HG02852 (cell line): Measurements from ENCODE around the gene HYCC1.
"Not testable (repeated sequence)": the region's sequence is repeated elsewhere in the genome, so short reads cannot be mapped to it uniquely, and the experiment has no call there.

ENCODE experiments used
- ATAC-seq: cut with Tn5 transposase; IDR thresholded peaks from one replicate; pipeline ENCODE4 v1.9.1; 2021; ENCODE audit warnings: mild to moderate bottlenecking, moderate library complexity; ENCODE audit not compliant: unreplicated experiment

HYCC1 gene

DNA sequence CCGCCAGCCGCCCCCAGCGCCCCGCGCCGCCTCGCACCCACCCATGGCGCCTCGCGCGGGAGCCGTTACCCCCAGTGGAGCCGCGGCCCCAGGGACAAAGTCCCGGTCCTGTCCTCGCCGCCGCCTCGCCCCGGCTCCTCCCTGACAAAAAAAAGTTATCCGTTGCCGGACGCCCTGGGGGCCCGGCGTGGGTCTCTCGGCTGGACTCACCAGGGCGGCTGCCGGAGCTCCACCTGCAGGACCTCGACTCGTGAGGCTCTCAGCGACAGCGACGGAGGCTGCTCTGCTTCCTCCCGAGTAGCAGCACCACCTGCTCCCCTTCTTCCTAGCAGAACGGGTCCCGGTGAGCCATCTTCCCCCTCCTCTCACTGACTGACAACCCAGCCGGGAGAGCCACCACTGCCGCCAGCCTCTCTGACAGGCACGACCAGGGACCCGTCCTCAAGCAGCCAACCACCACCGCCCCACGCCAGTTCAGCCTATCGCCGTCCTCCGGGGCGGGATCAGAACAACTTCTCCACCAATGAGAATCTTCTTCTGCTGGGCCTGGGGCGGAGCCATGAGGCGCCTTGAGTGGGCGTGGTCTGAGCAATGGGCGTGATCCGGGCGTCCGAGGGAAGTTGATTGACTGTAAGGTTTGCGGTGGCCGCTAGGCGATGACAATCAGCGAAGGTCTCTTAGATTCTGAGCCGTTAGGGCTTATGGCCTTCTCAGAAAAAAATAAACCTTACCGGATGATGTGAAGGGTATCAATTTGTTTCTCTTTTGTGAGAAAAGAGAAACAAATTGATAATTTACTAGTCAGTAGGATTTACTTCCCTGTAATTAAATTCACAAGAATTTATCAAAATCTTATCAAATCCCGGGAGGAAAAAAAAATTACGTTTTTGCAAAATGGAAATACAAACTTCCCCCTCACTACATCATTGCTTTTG is at the start of gene HYCC1:
TSS of gene HYCC1 (minus strand) at position 416 of the 935 bp plus-strand sequence. CDS start 23,019 bp downstream, outside the sequence.
- peak; percentile 94 for ATAC-seq

DNA sequence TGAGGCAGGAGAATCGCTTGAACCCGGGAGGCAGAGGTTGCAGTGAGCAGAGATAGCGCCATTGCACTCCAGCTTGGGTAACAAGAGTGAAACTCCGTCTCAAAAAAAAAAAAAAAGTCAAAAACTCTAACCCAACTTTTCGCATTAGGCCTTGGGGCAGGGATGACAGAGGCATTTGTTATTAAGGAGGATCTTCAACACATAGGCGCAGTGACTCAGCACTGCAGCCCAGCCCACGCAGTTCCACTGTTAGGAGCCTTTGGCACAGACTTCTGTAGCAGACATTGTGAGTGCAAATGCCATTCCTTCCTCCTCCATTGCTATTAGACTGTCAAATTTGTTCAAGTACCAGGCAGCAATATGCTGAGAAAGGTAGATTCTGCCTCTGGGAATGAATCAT is 48.5 kb upstream of the HYCC1 start:
- ATAC-seq: no peak

DNA sequence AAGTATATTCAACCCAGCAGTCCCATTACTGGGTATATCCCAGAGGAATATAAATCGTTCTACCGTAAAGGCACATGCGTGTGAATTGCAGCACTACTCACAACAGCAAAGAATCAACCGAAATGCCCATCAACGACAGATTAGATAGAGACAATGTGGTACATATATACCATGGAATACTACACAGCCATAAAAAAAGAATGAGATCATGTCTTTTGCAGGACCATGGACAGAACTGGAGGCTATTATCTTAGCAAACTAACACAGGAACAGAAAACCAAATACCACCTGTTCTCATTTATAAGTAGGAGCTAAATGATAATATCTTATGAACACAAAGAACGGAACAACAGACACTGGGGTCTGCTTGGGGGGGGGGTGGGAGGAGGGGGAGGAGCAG is 47.4 kb upstream of the HYCC1 start:
- ATAC-seq: no peak

DNA sequence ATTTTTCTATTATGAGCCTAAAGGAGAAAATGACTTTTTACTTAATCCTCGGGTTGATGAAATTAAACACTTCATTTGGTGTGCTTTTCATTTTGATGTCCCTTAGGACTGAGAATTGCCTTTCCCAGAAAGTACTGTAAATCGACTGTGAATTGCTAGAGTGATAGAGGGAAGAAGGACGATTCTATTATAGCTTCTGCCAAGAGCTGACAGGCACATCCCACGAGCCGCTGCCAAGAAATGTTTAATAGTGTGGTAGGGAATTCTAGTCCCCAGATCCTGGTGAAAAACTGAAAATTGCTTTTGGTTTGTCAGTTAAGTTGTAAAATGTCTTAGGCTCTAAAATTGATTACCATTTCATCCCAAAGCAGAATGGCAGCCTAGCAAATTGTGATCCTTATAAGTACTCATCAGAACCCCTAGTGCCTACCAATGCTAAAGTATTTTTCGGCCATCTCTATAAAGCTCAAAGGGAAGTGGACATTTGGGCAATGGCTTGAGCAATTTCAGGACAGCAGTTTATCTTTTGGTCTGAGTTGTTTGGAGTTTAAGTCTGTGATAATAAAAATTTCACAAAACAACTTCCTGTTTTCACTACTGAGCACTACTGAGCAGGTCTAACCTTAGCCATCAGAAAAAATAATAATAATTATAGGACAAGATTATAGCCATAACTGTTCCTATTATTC is 44.6 kb upstream of the HYCC1 start:
- no peak for ATAC-seq

DNA sequence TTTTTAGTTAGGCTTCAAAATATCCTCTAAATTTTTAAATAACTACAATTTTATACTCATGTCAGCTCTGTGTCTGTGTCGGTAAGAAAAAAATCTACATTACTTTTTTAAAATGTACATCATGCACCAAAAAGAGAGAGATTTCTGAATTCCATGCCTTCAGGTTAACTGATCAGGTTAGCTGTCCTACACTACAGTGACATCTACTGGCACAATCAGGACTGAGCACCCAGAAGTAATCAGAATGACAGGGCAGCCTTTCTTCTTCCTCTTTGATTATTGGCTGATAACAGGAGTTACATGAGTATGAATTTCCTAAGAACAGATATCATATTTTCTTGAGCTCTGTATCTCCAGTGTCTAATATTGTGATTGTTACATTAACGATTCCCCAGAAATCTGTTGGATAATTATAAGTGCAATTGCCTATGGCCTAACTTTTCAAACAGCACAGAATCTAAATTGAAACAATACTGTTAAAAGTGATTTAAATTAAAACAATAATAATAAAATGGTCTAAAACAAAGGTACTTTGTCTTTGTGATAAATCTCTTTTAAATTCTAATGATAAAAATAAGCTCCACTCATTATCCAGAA is 41.8 kb upstream of the HYCC1 start:
- peak; percentile 65 for ATAC-seq

DNA sequence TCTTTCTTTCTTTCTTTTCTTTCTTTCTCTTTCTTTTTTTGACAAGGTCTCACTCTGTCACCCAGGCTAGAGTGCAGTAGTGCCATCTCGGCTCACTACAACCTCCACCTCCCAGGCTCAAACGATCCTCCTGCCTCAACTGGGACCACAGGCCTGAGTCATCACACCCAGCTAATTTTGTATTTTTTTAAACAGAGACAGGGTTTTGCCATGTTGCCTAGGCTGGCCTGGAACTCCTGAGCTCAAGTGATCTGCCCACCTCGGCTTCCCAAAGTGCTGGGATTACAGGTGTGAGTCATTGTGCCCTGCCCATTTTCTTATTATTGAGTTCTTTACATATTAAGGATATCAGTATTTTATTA is 37.2 kb upstream of the HYCC1 start:
- not testable (repeated sequence) for ATAC-seq

DNA sequence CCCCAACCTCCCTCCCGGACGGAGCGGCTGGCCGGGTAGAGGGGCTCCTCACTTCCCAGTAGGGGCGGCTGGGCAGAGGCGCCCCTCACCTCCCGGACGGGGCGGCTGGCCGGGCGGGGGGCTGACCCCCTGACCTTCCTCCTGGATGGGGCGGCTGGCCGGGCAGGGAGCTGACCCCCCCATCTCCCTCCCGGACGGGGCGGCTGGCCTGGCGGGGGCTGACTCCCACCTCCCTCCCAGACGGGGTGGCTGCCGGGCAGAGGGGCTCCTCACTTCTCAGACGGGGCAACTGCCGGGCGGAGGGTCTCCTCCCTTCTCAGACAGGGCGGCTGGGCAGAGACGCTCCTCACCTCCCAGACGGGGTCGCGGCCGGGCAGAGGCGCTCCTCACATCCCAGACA is 32.4 kb upstream of the HYCC1 start:
- ATAC-seq: not testable (repeated sequence)

DNA sequence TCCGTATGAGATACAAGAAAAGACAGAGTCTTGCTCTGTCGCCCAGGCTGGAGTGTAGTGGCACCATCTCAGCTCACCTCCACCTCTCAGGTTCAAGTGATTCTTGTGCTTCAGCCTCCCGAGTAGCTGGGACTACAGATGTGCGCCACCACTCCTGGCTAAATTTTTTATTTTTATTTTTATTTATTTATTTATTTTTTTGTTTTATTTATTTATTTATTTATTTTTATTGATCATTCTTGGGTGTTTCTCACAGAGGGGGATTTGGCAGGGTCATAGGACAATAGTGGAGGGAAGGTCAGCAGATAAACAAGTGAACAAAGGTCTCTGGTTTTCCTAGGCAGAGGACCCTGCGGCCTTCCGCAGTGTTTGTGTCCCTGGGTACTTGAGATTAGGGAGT is 31.2 kb upstream of the HYCC1 start:
- not testable (repeated sequence) for ATAC-seq

DNA sequence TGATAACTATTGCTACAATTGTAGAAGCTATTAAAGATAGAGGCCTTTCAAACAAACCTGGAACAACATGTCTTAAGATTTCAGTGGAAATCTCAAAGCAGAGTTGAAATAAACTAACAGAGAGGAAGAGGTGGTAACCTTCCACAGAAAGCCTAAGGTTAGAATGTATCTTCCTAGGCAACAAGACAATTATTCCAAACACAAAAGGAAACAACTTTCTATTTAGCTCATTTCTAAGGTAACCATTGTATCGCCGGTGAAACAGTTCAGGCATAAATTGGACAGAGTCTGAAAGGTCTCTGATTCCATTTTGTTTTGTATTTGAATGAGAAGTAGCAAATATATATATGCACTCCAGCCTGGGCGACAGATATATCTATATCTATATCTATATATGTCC is 30.7 kb upstream of the HYCC1 start:
- ATAC-seq: no peak

DNA sequence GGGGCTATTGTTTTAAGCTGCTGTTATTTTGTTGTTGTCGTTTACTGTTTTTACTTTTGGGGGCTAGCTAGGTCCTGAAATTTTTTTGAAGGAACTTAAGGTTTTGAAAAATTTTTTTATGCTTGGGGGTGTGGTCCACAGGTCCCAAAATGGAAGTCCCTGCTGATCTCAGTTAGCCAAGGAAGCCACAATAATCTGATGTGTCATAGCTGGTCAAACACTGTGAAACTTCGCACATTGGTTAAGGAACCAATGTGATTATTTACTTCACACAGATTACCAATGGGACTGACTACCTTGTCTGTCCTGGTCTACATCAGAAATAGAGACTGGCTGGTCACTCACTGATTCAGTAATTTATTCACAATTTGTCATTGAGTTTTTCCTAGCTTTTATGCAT is 29.5 kb upstream of the HYCC1 start:
- ATAC-seq: no peak

DNA sequence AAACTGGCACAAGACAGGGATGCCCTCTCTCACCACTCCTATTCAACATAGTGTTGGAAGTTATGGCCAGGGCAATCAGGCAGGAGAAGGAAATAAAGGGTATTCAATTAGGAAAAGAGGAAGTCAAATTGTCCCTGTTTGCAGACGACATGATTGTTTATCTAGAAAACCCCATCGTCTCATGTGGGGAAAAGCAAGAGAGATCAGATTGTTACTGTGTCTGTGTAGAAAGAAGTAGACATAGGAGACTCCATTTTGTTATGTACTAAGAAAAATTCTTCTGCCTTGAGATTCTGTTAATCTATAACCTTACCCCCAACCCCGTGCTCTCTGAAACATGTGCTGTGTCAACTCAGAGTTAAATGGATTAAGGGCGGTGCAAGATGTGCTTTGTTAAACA is 25.7 kb upstream of the HYCC1 start:
- ATAC-seq: not testable (repeated sequence)

DNA sequence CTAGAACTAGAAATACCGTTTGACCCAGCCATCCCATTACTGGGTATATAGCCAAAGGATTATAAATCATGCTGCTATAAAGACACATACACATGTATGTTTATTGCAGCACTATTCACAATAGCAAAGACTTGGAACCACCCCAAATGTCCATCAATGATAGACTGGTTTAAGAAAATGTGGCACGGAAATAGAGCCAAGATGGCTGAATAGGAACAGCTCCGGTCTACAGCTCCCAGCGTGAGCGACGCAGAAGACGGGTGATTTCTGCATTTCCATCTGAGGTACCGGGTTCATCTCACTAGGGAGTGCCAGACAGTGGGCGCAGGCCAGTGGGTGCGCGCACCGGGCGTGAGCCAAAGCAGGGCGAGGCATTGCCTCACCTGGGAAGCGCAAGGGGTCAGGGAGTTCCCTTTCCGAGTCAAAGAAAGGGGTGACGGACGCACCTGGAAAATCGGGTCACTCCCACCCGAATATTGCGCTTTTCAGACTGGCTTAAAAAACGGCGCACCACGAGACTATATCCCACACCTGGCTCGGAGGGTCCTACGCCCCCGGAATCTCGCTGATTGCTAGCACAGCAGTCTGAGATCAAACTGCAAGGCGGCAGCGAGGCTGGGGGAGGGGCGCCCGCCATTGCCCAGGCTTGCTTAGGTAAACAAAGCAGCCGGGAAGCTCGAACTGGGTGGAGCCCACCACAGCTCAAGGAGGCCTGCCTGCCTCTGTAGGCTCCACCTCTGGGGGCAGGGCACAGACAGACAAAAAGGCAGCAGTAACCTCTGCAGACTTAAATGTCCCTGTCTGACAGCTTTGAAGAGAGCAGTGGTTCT is 21.8 kb upstream of the HYCC1 start:
- not testable (repeated sequence) for ATAC-seq

DNA sequence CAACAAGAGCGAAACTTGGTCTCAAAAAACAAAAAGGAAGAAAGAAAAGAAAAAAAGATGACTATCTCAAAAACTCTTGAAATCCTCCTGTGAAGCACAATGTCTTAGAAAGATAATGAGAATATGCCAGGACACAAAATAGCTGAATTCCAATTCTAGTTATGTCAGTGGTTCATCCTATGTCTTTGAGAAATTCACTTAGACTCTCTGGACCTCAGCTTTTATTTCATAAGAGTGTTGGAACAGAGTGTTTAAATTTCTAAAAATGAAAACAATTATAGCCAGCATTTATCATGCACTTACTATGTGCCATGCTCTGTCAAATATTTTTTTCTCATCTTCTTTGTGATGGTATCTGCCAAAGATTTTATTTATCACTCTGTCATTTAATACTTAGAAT is 13.3 kb upstream of the HYCC1 start:
- ATAC-seq: no peak

DNA sequence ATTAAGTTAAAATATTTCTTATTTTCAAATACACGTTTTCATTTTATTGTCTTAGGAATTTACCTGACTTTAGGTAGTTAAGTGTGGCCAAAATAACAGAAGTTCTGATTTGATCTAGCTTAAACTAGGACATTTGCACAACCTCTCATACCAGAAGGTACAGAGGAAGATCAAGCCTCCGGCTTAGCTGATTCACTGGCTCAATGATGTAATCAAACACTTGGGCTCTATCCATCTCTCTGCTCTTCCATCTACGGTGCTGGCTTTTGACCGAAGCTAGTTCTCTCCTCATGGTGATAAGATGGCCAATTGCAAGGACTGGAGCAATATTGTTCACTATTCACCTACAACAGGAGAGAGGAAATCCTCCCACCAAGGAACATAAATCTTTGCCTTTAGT is 12.2 kb upstream of the HYCC1 start:
- ATAC-seq: no peak

DNA sequence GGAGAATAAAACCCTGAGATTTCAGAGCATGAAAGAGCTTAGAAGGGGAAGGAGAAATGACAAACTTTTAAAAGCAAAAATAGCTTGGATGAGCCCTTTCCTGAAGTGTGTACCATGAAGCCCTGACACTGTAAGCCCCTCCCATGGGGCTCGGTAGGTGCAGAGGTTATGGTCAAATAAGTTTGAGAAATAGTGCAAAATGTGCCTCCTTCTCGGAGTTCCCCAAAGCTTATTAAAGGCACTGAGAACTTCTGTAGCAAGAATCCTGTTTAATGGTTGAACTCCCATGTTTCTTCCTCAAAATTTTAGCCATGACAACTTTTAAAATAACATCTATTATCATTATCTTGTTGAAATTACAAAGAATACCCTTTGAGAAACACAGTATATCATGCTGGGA is 10.5 kb upstream of the HYCC1 start:
- no peak for ATAC-seq

DNA sequence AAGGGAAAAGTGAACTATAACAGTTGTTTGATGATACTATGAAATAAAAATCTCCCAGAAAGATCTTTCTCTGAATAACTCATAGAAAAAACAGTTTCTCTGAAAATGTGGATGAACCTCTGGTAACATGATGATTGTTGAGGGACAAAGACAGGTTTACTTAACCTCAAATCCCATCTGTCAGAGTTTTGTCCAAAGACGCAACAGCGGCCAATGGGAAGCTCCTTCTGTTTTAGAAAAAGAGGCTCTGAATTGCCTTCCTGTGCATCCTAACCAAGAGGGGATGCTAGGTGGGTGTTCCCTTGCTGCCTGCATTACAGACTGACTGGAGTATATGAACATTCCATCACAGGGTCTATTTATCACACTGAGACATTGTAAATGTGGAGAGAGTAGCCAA is 8.9 kb upstream of the HYCC1 start:
- no peak for ATAC-seq

DNA sequence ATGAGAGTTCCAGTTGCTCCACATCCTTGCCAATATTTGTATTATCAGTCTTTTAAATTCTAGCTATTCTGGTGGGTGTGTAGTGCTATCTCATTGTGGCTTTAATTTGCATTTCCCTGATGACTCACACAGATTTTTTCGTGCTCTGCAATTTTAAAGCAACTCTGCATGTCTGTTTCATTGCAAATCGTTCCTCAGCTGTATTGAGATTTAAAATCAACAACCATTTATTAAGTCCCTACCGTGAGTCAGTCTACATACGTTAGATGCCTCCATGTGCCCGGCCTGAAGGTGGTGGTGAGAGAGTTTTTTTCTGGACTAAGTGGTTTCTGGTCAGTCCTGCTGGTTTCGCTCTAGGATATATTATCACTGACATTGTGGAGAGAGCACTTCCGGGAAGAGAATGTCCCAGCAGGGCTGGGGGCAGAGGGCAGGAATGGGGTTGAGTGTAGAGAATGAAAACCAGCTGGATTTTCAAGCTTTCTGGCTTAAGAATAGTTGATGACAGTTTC is 8.4 kb upstream of the HYCC1 start:
- ATAC-seq: no peak

DNA sequence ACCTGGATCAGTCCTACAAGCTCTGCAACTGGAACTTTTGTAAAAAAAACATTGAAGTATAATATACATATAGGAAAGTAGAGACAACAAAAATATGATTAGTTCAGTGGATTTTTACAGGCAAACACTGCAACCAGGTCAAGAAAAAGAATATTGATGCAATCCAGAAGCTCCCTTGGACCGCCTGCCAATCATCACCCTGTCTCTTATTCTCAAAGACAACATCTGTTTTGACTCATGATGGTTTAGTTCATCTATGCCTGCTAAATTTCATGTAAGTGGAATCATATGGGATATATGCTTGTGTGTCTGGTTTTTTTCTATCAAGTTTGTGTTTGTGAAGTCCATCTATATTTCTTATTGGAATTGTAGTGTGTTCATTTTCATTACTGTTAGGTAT is 7.7 kb upstream of the HYCC1 start:
- ATAC-seq: no peak

DNA sequence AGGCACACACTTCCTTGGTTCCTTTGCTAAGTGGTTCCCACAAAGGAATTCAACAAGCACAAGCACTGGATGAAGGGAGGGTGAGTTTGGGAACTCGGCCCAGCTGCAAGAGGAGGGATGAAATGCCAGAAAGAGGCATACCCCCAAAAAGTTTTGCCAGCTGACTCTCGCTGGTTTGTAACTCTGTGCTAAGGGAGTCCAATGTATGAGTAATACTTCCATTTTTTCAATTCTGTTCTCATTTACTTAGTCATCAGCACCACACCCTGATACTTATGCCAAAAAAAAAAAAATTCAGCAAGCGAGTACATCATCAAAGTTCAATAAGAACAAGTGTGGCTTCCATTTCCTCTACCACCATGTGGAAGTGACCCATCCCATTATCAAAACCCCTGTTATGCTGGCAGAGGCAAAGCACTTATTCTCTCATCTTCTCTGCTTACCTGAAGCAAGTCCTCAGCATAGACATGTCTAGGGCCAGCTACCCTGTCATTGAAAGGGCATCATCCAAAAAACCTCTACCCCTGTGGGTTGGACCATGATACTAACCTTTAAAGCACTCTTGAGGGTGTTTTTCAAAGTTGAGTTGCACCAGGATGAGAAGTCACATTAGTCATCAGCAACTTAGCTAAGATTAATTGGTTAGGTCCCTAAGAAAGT is 6.9 kb upstream of the HYCC1 start:
- ATAC-seq: no peak

DNA sequence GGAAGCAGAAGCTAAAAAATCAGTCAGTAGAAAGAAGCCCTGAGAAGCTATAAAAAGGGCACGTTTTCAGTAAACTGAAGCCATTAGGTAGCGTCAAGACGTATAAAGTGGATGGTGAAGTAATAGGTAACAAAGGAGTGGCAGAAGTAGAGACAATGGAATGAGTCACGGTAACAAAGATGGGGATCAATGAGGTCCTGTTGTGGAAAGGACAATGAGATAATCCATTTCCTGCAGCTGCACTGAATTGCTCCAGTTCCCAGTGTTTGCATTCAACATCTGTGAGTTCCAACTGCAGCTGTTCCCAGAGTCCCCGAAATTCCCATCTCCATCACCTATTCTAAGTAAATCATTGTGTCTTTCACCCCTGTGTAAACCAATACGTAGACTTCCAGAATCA is 4.8 kb upstream of the HYCC1 start:
- no peak for ATAC-seq
